SK-N-SH (cell line): ENCODE results near the gene SLC20A1. TPM values are rescaled to one million over a fixed set of nuclear protein-coding genes. Genes with fewer than 3 reads are reported as not detected.
"Not testable (repeated sequence)": the region's sequence is repeated elsewhere in the genome, so short reads cannot be mapped to it uniquely, and the experiment has no call there.

ENCODE experiments used
- CTCF ChIA-PET: fragments of 300-600, 350-600 bp; formaldehyde crosslinking; extraction: SDS; loops from one replicate; lab custom pipeline; 2021; lab: Yijun Ruan, JAX
- POLR2A ChIA-PET: fragments of 350-600 bp; sonication (Branson Sonifier 250); formaldehyde crosslinking; extraction: SDS; loops from one replicate; lab custom pipeline; 2020; ENCODE audit warnings: antibody characterized with exemption, inconsistent platforms; lab: Yijun Ruan, JAX
- DNase-seq: peaks from one replicate; pipeline ENCODE4 v3.0.0; 2012
- H2AFZ ChIP-seq: fragments of 200-600 bp; sonication (generic); 2 replicates; pipeline ENCODE4 v1.8.1; 2016; ENCODE audit warnings: antibody characterized with exemption, mild to moderate bottlenecking, low read depth
- H3F3A ChIP-seq: fragments of 200-600 bp; sonication (generic); replicated peaks from 2 replicates; pipeline ENCODE3; 2016; ENCODE audit warnings: antibody characterized with exemption, mild to moderate bottlenecking; ENCODE audit not compliant: insufficient read depth
- H3K27ac ChIP-seq, 2 experiments: fragments of 200-500 bp in 1 of 2; fragments of 200-600 bp in 1 of 2; sonication (Bioruptor generic) in 1 of 2; sonication (generic), shearing (Covaris generic) in 1 of 2; 2 replicates each; pipeline versions ENCODE4 v1.5.1 to v1.6.1; 2014 to 2016; ENCODE audit warnings: low read depth in 2 of 2, inconsistent platforms in 1 of 2, low read length in 1 of 2, mild to moderate bottlenecking in 1 of 2, mixed read lengths in 1 of 2
- H3K27me3 ChIP-seq: fragments of 200-600 bp; sonication (generic), shearing (Covaris generic); 2 replicates; pipeline ENCODE4 v1.6.1; 2016; ENCODE audit warnings: mixed run types; ENCODE audit not compliant: insufficient read depth
- H3K36me3 ChIP-seq, 2 experiments: fragments of 200-500 bp in 1 of 2; fragments of 200-600 bp in 1 of 2; sonication (Bioruptor generic) in 1 of 2; sonication (generic) in 1 of 2; replicated peaks in 1 of 2; 2 replicates each; pipeline versions ENCODE3 to v1.5.1; 2014 to 2016; ENCODE audit warnings: low read length in 1 of 2, mild to moderate bottlenecking in 1 of 2; ENCODE audit not compliant: insufficient read depth in 2 of 2, control insufficient read depth in 1 of 2
- H3K4me1 ChIP-seq, 2 experiments: fragments of 200-500 bp in 1 of 2; fragments of 200-600 bp in 1 of 2; sonication (Bioruptor generic) in 1 of 2; sonication (generic), shearing (Covaris generic) in 1 of 2; 2 replicates each; pipeline versions ENCODE4 v1.5.1 to v1.6.1; 2014 to 2016; ENCODE audit warnings: low read depth in 1 of 2, low read length in 1 of 2, mixed run types in 1 of 2; ENCODE audit not compliant: insufficient read depth in 2 of 2, control insufficient read depth in 1 of 2
- H3K4me2 ChIP-seq: fragments of 200-600 bp; sonication (generic), shearing (Covaris generic); 2 replicates; pipeline ENCODE4 v1.6.1; 2017; ENCODE audit warnings: mixed run types
- H3K4me3 ChIP-seq, 2 experiments: fragments of 200-500 bp in 1 of 2; fragments of 200-600 bp in 1 of 2; sonication (Bioruptor generic) in 1 of 2; sonication (generic), shearing (Covaris generic) in 1 of 2; 2 replicates each; pipeline versions ENCODE4 v1.5.1 to v1.8.1; 2014 to 2016; ENCODE audit warnings: low read depth in 2 of 2, inconsistent platforms in 1 of 2, low read length in 1 of 2, mild to moderate bottlenecking in 1 of 2, mixed read lengths in 1 of 2, moderate library complexity in 1 of 2
- H3K79me2 ChIP-seq: fragments of 200-600 bp; sonication (generic); 2 replicates; pipeline ENCODE4 v1.8.1; 2017; ENCODE audit warnings: mild to moderate bottlenecking; ENCODE audit not compliant: insufficient read depth
- H3K9ac ChIP-seq: fragments of 200-600 bp; sonication (generic); 2 replicates; pipeline ENCODE4 v1.6.1; 2017; ENCODE audit warnings: mixed run types
- H3K9me2 ChIP-seq: fragments of 200-600 bp; sonication (generic); 2 replicates; pipeline ENCODE4 v1.6.1; 2017; ENCODE audit warnings: mixed run types
- H3K9me3 ChIP-seq: fragments of 200-600 bp; sonication (generic); 2 replicates; pipeline ENCODE4 v1.6.1; 2017; ENCODE audit warnings: mixed run types, mild to moderate bottlenecking, moderate library complexity
- H4K20me1 ChIP-seq: fragments of 200-600 bp; sonication (generic); 2 replicates; pipeline ENCODE4 v1.6.1; 2017; ENCODE audit warnings: mild to moderate bottlenecking, mixed run types; ENCODE audit not compliant: insufficient read depth
- EP300 ChIP-seq, 2 experiments: IDR thresholded peaks; 2 replicates each; pipeline versions ENCODE4 v1.4.0 to v1.6.1; 2012; ENCODE audit warnings: borderline replicate concordance in 1 of 2, low read depth in 1 of 2, low read length in 1 of 2
- FOXM1 ChIP-seq: IDR thresholded peaks from 2 replicates; pipeline ENCODE4 v1.4.0; 2012; ENCODE audit warnings: low read depth, mild to moderate bottlenecking
- MEF2A ChIP-seq: IDR thresholded peaks from 2 replicates; pipeline ENCODE4 v1.4.0; 2012; ENCODE audit warnings: low read depth, borderline replicate concordance
- RAD21 ChIP-seq: IDR thresholded peaks from 2 replicates; pipeline ENCODE4 v1.6.1; 2012; ENCODE audit warnings: mild to moderate bottlenecking, low read length
- RCOR1 ChIP-seq: fragments of 150-350 bp; IDR thresholded peaks from 2 replicates; pipeline ENCODE4 v1.6.1; 2017; ENCODE audit warnings: antibody characterized with exemption, low read length
- RXRA ChIP-seq: IDR thresholded peaks from 2 replicates; pipeline ENCODE4 v1.4.0; 2012; ENCODE audit warnings: low read depth, mild to moderate bottlenecking, borderline replicate concordance
- WGBS: methylation state at CpG from one replicate; pipeline ENCODE4 v1.1.6; 2017; ENCODE audit warnings: low lambda C conversion rate; 5-methylcytosine and 5-hydroxymethylcytosine counted together
- polyA plus RNA-seq, 3 experiments: library from polyadenylated mRNA; depleted of rRNA; stranded (reverse); fragments of >200 nt; gene quantifications; 2 replicates each; pipeline ENCODE4 v1.2.3, GENCODE V29; 2012
- TF ChIP-seq, protein P1 (sequence below): fragments of 150-350 bp; IDR thresholded peaks from 2 replicates; pipeline ENCODE4 v1.6.1; 2016; ENCODE audit warnings: mild to moderate bottlenecking, low read depth, low read length
- TF ChIP-seq, protein P2 (sequence below): IDR thresholded peaks from 2 replicates; pipeline ENCODE4; 2012
- TF ChIP-seq, protein P3 (sequence below): fragments of 200-600 bp; sonication (generic); IDR thresholded peaks from 2 replicates; pipeline ENCODE4 v1.6.1; 2017; ENCODE audit warnings: antibody characterized with exemption, mild to moderate bottlenecking, moderate library complexity
- TF ChIP-seq, protein P4 (sequence below): IDR thresholded peaks from 2 replicates; pipeline ENCODE4 v1.4.0; 2012; ENCODE audit warnings: low read depth, borderline replicate concordance

Gene SLC20A1
- polyA plus RNA-seq, 1 of the 3 experiments (the other 2 are of a cell fraction): 56.3 TPM

DNA sequence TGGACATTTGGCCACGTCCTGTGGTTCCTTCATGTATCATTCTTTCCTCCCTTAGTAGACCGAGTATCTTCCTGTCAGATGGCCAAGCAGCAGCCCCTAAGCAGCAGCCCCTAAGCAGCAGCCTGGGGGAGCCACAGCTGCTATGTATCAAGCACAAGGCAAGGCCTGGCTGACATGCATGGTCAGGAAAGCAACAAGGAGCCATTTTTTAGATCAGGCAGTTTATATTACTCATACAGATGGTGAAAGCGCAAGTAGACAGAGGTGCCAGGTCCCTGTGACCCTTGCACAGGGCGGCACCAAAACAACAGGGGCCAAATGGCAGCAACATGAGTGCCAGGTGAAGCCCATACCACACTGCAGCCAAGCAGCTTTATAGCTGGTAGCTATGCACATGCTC, 39.2 kb upstream of the SLC20A1 start:
- Histone ChIP-seq H3K4me3 (no peak overlapping the region), H3K9ac (no peak overlapping the region), H3K27me3 (no peaks in the 10 kb centered on the region), H3F3A (no peaks in the 10 kb centered on the region), H3K9me3 (no peaks in the 10 kb centered on the region), H3K79me2 (no peaks in the 10 kb centered on the region), H3K27ac (no peak overlapping the region), H3K9me2 (no peaks in the 10 kb centered on the region), H4K20me1 (no peaks in the 10 kb centered on the region), H2AFZ (no peak overlapping the region), H3K4me2 (no peak overlapping the region), H3K36me3 (no peaks in the 10 kb centered on the region), H3K4me1 (no peaks in the 10 kb centered on the region)
- ChIA-PET CTCF (interaction anchor here (1.0 to 13.6 kb wide), 2 partner anchors 11 to 120 kb away, joined by 3 to 149 read pairs; no protein-coding TSS in a partner anchor), POLR2A (no interaction called here)
- DNase-seq: no peak
- WGBS: 56% methylated on average over 4 of the region's 4 CpGs
- TF ChIP-seq FOXM1: no peak
- TF ChIP-seq, protein P1, sequence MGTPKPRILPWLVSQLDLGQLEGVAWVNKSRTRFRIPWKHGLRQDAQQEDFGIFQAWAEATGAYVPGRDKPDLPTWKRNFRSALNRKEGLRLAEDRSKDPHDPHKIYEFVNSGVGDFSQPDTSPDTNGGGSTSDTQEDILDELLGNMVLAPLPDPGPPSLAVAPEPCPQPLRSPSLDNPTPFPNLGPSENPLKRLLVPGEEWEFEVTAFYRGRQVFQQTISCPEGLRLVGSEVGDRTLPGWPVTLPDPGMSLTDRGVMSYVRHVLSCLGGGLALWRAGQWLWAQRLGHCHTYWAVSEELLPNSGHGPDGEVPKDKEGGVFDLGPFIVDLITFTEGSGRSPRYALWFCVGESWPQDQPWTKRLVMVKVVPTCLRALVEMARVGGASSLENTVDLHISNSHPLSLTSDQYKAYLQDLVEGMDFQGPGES: no peak
- TF ChIP-seq, protein P2, sequence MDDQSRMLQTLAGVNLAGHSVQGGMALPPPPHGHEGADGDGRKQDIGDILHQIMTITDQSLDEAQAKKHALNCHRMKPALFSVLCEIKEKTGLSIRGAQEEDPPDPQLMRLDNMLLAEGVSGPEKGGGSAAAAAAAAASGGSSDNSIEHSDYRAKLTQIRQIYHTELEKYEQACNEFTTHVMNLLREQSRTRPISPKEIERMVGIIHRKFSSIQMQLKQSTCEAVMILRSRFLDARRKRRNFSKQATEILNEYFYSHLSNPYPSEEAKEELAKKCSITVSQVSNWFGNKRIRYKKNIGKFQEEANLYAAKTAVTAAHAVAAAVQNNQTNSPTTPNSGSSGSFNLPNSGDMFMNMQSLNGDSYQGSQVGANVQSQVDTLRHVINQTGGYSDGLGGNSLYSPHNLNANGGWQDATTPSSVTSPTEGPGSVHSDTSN: no peak

DNA sequence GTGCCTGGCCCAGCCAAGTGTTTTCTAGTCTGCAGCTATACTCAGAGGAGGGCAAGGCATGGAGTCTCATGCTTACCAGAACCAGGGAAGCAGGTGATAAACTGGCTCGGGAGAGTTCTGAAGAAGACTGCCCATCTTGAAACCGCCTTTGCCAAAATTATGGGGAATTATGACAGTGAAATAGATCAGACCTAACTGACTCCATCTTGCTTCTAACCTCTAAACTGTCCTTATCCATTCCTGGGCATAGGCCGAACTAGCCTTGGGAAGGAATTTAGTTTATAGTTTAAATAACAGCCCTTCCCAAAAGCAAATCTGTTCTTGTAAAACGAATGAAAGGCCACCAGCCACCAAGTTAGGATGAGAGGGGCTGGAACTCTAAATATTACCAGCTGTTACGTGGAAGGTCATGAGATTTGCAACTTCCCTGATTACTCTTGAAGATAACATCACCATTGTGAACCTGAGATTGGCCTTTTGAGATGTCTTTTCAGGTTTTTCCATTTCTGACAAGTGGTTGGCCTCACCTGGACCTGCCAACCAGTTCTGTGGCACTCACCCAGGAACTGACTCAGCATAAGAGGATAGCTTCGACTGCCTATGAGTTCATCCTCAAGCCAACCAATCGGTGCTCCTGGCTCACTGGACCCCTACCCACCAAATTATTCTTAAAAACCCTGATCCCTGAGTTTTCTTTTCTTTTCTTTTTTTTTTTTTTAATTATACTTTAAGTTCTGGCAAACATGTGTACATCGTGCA, 37.9 kb upstream of the SLC20A1 start:
- ChIA-PET POLR2A (no interaction called here), CTCF (interaction anchor here (13.6 kb wide), 1 partner anchor 118 kb away, joined by 149 read pairs; no protein-coding TSS in a partner anchor)
- no peak for TF ChIP-seq EP300 (IDR thresholded peaks at IDR 0.05; ENCODE audit: borderline replicate concordance in 1 of 2, low read depth in 1 of 2, low read length in 1 of 2)
- TF ChIP-seq RAD21: no peak
- no peak for TF ChIP-seq RXRA
- TF ChIP-seq RCOR1: no peak
- TF ChIP-seq, protein P3, sequence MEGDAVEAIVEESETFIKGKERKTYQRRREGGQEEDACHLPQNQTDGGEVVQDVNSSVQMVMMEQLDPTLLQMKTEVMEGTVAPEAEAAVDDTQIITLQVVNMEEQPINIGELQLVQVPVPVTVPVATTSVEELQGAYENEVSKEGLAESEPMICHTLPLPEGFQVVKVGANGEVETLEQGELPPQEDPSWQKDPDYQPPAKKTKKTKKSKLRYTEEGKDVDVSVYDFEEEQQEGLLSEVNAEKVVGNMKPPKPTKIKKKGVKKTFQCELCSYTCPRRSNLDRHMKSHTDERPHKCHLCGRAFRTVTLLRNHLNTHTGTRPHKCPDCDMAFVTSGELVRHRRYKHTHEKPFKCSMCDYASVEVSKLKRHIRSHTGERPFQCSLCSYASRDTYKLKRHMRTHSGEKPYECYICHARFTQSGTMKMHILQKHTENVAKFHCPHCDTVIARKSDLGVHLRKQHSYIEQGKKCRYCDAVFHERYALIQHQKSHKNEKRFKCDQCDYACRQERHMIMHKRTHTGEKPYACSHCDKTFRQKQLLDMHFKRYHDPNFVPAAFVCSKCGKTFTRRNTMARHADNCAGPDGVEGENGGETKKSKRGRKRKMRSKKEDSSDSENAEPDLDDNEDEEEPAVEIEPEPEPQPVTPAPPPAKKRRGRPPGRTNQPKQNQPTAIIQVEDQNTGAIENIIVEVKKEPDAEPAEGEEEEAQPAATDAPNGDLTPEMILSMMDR: no peak
- TF ChIP-seq, protein P2: no peak
- TF ChIP-seq, protein P4, sequence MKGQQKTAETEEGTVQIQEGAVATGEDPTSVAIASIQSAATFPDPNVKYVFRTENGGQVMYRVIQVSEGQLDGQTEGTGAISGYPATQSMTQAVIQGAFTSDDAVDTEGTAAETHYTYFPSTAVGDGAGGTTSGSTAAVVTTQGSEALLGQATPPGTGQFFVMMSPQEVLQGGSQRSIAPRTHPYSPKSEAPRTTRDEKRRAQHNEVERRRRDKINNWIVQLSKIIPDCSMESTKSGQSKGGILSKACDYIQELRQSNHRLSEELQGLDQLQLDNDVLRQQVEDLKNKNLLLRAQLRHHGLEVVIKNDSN: no peak
- TF ChIP-seq MEF2A: no peak
- Histone ChIP-seq H4K20me1 (no peaks in the 10 kb centered on the region), H3K9me2 (no peaks in the 10 kb centered on the region), H3K9ac (no peak overlapping the region), H3K4me2 (no peak overlapping the region), H3K27ac (no peak overlapping the region), H3K4me1 (no peaks in the 10 kb centered on the region), H3K79me2 (no peaks in the 10 kb centered on the region), H3K36me3 (no peaks in the 10 kb centered on the region), H3F3A (no peaks in the 10 kb centered on the region), H2AFZ (no peak overlapping the region), H3K9me3 (no peaks in the 10 kb centered on the region), H3K27me3 (no peaks in the 10 kb centered on the region), H3K4me3 (no peak overlapping the region)
- no peak for DNase-seq
- WGBS: 80% methylated on average over 8 of the region's 8 CpGs

DNA sequence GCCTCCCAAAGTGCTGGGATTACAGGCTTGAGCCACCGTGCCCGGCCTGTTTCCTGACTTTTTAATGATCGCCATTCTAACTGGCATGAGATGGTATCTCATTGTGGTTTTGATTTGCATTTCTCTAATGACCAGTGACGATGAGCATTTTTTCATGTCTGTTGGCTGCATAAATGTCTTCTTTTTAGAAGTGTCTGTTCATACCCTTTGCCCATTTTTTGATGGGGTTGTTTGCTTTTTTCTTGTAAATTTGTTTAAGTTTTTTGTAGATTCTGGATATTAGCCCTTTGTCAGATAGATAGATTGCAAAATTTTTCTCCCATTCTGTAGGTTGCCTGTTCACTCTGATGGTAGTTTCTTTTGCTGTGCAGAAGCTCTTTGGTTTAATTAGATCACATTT, 36.4 kb upstream of the SLC20A1 start:
- H3K79me2 ChIP-seq, H3K27ac ChIP-seq, H3K4me3 ChIP-seq, H3K9me3 ChIP-seq, H3K9me2 ChIP-seq, DNase-seq, H3K27me3 ChIP-seq, H3K9ac ChIP-seq, H4K20me1 ChIP-seq, H2AFZ ChIP-seq, H3K4me1 ChIP-seq, H3K36me3 ChIP-seq, H3F3A ChIP-seq, H3K4me2 ChIP-seq, POLR2A ChIA-PET: not testable (repeated sequence)
- 98% methylated on average over 4 of the region's 4 CpGs for WGBS
- CTCF ChIA-PET: interaction anchor here (1.2 kb wide), 1 partner anchor 18 kb away, joined by 3 read pairs; no protein-coding TSS in a partner anchor
